Measurements from ENCODE around the gene ALMS1.
"Not testable (repeated sequence)": the region's sequence is repeated elsewhere in the genome, so short reads cannot be mapped to it uniquely, and the experiment has no call there.

- not testable (repeated sequence) for TF ChIP-seq CTCF (IDR thresholded peaks at IDR 0.05); POLR2AphosphoS5 (IDR thresholded peaks at IDR 0.05; ENCODE audit: insufficient read depth in 1 of 2, low read depth in 1 of 2); POLR2A (IDR thresholded peaks at IDR 0.05)
These were observed 76.8 kb downstream of the ALMS1 start for GRCh38 chr2:73462388-73462787.
